Testis (tissue), 2 donors: ENCODE results near the gene UBASH3B.

Experiments
- POLR2A ChIP-seq: fragments of 450-650 bp; IDR thresholded peaks from one replicate; pipeline ENCODE4 v1.6.1; 2017; ENCODE audit warnings: antibody characterized with exemption, mild to moderate bottlenecking, moderate library complexity
- TF ChIP-seq, protein P1 (sequence below), 3 experiments: fragments of 450-650 bp in 2 of 3; fragments of 200-600 bp in 1 of 3; sonication (generic) in 1 of 3; IDR thresholded peaks; one replicate each; pipeline ENCODE4 v1.5.1; 2016 to 2019; ENCODE audit warnings: antibody characterized with exemption in 3 of 3, mild to moderate bottlenecking in 2 of 3, moderate library complexity in 1 of 3

DNA sequence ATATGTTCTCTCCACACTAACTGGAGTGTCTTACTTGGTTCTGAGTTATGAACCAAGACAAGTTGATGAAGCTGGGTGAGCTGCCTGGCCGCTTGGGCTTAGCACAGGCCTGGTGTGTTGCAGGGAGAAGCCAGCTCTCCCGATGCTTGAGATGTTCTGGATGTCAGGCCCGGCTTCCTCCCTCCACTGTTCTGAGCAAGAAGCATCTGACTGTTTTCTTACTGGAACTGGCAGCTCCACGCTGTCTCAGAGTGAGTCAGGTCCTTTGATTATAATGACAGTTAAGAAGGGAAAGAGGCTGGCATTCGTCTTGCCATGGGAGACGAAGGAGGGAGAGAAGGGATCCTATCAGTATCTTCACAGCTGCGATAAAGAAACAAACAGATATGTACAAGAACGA lies 136.3 kb downstream of the UBASH3B start:
- TF ChIP-seq, protein P1, sequence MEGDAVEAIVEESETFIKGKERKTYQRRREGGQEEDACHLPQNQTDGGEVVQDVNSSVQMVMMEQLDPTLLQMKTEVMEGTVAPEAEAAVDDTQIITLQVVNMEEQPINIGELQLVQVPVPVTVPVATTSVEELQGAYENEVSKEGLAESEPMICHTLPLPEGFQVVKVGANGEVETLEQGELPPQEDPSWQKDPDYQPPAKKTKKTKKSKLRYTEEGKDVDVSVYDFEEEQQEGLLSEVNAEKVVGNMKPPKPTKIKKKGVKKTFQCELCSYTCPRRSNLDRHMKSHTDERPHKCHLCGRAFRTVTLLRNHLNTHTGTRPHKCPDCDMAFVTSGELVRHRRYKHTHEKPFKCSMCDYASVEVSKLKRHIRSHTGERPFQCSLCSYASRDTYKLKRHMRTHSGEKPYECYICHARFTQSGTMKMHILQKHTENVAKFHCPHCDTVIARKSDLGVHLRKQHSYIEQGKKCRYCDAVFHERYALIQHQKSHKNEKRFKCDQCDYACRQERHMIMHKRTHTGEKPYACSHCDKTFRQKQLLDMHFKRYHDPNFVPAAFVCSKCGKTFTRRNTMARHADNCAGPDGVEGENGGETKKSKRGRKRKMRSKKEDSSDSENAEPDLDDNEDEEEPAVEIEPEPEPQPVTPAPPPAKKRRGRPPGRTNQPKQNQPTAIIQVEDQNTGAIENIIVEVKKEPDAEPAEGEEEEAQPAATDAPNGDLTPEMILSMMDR (IDR thresholded peaks at IDR 0.05): no peak
- no peak for TF ChIP-seq POLR2A
